ENCODE measurements around the gene DOC2A. TPM values are rescaled to one million over a fixed set of nuclear protein-coding genes. Genes with fewer than 3 reads are reported as not detected.
"Not testable (repeated sequence)": the region's sequence is repeated elsewhere in the genome, so short reads cannot be mapped to it uniquely, and the experiment has no call there.

DOC2A gene
- total and polyA plus RNA-seq, 12 donors, result 0.35 to 33.0 (median 3.0) TPM; not detected in 1

DNA sequence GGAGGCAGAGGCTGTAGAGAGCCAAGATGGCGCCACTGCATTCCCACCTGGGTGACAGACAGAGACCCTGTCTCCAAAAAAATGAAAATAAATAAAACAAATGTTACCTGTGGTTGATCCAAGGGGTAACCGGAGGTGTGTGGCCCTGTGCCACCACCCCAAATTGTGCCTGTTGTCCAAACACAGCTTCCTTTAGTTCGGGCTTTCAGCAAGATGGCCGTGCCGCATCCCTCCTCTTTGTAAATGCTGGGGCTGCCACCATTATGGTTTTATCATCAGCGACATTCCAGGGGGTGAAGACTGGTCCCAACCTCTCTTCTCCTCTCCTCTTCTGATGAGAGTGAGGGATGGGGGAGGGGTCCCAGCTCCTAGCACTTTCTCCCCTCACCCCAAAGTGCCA lies 12.1 kb upstream of the DOC2A start, which contains the start of gene C16orf92:
C16orf92 (plus strand) TSS at position 312 of the 400 bp plus-strand sequence. CDS start 143 bp downstream, outside the sequence.
- no peaks in the 10 kb centered on the region for H3K36me3 ChIP-seq (replicated peaks in 1 of 2)
- H3K9me3 ChIP-seq (replicated peaks in 1 of 3), result no peaks in the 10 kb centered on the region
- H3K27me3 ChIP-seq, result no peaks in the 10 kb centered on the region
- no peak for DNase-seq
- H3K27ac ChIP-seq, result no peak within 1 kb of the TSS
- 76 to 85% (median 82%) methylated on average over 6 of the region's 6 CpGs for WGBS, 4 donors
- H3K4me1 ChIP-seq (replicated peaks in 1 of 2), result no peaks in the 10 kb centered on the region
- no peak within 1 kb of the TSS for H3K4me3 ChIP-seq
- intact Hi-C loops (cut with DNase I), result loop anchor here in 1 of 2 donors (10.0 kb wide), 1 partner anchor 318 kb away; no protein-coding TSS in a partner anchor
- TF ChIP-seq POLR2A (IDR thresholded peaks at IDR 0.05), result no peak
- TF ChIP-seq, protein P1, sequence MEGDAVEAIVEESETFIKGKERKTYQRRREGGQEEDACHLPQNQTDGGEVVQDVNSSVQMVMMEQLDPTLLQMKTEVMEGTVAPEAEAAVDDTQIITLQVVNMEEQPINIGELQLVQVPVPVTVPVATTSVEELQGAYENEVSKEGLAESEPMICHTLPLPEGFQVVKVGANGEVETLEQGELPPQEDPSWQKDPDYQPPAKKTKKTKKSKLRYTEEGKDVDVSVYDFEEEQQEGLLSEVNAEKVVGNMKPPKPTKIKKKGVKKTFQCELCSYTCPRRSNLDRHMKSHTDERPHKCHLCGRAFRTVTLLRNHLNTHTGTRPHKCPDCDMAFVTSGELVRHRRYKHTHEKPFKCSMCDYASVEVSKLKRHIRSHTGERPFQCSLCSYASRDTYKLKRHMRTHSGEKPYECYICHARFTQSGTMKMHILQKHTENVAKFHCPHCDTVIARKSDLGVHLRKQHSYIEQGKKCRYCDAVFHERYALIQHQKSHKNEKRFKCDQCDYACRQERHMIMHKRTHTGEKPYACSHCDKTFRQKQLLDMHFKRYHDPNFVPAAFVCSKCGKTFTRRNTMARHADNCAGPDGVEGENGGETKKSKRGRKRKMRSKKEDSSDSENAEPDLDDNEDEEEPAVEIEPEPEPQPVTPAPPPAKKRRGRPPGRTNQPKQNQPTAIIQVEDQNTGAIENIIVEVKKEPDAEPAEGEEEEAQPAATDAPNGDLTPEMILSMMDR (IDR thresholded peaks at IDR 0.05), result no peak

DNA sequence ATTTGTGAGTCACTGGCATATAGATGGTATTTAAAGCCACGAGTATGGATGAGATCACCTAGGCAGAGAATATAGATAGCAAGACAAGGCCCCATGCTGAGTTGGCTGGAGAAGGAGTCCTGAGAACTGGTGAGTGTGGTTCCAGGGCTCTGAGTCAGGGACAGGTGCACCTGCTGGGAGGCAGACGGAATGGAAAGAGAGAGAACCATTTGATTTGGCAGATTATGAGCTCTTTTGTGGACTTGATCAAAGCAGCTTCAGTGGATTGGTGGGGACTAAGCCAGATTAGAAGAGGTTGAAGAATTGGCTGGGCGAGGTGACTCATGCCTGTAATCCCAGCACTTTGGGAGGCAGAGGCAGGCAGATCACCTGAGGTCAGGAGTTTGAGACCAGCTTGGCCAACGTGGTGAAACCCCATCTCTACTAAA lies 7.9 kb upstream of the DOC2A start:
- intact Hi-C loops (cut with DNase I), result no loop called here
- DNase-seq, result no peak
- no peak overlapping the region for H3K27ac ChIP-seq
- no peaks in the 10 kb centered on the region for H3K36me3 ChIP-seq (replicated peaks in 1 of 2)
- no peak for TF ChIP-seq POLR2A (IDR thresholded peaks at IDR 0.05)
- TF ChIP-seq, protein P1 (IDR thresholded peaks at IDR 0.05), result no peak
- no peaks in the 10 kb centered on the region for H3K4me1 ChIP-seq (replicated peaks in 1 of 2)
- WGBS, 4 donors, result 82 to 90% (median 86%) methylated on average over 4 of the region's 4 CpGs
- H3K4me3 ChIP-seq, result no peak overlapping the region
- H3K27me3 ChIP-seq, result no peaks in the 10 kb centered on the region
- H3K9me3 ChIP-seq (replicated peaks in 1 of 3), result no peaks in the 10 kb centered on the region

DNA sequence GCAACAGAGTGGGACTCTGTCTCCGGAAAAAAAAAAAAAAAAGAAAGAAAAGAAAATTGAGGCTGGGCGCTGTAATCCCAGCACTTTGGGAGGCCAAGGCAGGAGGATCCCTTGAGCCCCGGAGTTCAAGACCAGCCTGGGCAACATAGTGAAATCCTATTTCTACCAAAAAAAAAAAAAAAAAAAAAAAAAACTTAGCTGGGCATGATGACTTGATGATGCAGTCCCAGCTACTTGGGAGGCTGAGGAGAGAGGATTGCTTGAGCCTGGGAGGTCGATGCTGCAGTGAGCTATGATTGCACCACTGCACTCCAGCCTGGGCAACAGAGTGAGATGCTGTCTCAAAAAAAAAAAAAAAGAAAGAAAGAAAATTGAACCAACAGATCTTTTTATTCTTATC lies 7.1 kb upstream of the DOC2A start:
- 88 to 96% (median 90%) methylated on average over 4 of the region's 4 CpGs for WGBS, 4 donors
- intact Hi-C loops (cut with DNase I); DNase-seq; H3K27ac ChIP-seq; H3K9me3 ChIP-seq (replicated peaks in 1 of 3); H3K4me3 ChIP-seq; H3K27me3 ChIP-seq; H3K4me1 ChIP-seq (replicated peaks in 1 of 2); H3K36me3 ChIP-seq (replicated peaks in 1 of 2): not testable (repeated sequence)

DNA sequence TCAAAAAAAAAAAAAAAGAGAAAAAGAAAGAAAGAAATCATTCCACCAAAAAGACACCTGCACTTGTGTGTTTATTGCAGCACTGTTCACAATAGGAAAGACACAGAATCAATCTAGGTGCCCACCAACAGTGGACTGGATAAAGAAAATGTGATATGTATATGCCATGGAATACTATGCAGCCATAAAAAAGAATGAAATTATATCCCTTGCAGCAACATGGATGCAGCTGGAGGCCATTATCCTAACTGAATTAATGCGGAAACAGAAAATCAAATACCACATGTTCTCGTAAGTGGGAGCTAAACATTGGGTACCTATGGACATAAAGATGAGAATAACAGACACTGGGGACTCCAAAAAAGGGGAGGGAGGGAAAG lies 6.4 kb upstream of the DOC2A start:
- no peaks in the 10 kb centered on the region for H3K4me1 ChIP-seq (replicated peaks in 1 of 2)
- no peaks in the 10 kb centered on the region for H3K27me3 ChIP-seq
- no peak overlapping the region for H3K4me3 ChIP-seq
- no peaks in the 10 kb centered on the region for H3K9me3 ChIP-seq (replicated peaks in 1 of 3)
- WGBS, 4 donors, result 96 to 99% (median 97%) methylated on average over 2 of the region's 2 CpGs
- intact Hi-C loops (cut with DNase I), result no loop called here
- TF ChIP-seq, protein P1 (IDR thresholded peaks at IDR 0.05), result no peak
- no peak for TF ChIP-seq POLR2A (IDR thresholded peaks at IDR 0.05)
- no peak overlapping the region for H3K27ac ChIP-seq
- H3K36me3 ChIP-seq (replicated peaks in 1 of 2), result no peaks in the 10 kb centered on the region
- DNase-seq, result no peak

DNA sequence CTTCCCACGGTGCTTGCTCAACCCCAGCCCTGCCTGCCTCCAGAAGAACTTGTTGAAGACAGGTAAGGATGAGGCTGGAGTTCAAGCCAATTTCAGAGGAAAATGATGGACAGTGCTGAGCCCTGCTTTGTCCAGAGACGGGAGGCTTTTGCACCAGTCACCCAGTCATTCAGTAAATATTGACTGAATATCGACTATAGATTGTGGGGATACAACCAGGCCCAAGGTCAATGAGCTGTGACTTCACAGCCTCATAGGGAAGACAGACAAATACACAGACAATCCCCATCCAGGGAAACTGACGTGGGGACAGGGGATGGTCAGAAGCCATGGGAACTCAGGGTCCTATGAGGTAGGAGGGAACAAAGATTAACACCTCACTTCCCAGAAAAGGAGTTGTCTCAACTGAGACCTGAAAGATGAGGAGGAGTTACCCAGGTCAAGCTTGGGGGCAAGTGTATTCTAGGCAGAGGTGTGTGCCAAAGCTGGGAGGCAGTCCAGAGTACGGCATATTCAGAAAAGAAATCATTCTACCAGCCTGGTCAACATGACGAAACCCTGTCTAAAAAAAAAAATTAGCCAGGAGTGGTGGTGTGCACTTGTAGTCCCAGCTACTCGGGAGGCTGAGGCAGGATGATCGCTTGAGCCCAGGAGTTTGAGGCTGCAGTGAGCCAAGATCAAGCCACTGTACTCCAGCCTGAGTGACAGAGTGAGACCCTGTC lies 5.9 kb upstream of the DOC2A start:
- no peaks in the 10 kb centered on the region for H3K36me3 ChIP-seq (replicated peaks in 1 of 2)
- H3K27ac ChIP-seq, result no peak overlapping the region
- WGBS, 4 donors, result 66 to 81% (median 70%) methylated on average over 8 of the region's 8 CpGs
- DNase-seq, result no peak
- H3K9me3 ChIP-seq (replicated peaks in 1 of 3), result no peaks in the 10 kb centered on the region
- peaks cover 2% of the 10 kb centered on the region for H3K27me3 ChIP-seq
- intact Hi-C loops (cut with DNase I), result no loop called here
- H3K4me3 ChIP-seq, result no peak overlapping the region
- TF ChIP-seq, protein P1 (IDR thresholded peaks at IDR 0.05), result no peak
- TF ChIP-seq POLR2A (IDR thresholded peaks at IDR 0.05), result no peak
- no peaks in the 10 kb centered on the region for H3K4me1 ChIP-seq (replicated peaks in 1 of 2)

DNA sequence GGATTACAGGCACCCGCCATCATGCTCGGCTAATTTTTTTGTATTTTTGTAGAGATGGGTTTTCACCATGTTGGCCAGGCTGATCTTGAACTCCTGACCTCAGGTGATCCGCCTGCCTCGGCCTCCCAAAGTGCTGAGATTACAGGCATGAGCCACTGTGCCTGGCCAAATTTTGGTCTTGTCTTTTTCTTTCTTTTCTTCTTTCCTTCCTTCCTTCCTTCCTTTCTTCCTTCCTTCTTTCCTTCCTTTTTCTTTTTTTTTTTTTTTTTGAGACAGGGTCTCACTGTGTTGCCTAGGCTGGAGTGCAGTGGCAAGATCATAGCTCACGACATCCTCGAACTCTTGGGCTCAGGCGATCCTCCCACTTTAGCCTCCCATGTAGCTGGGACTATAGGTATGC lies 4.6 kb upstream of the DOC2A start:
- H3K9me3 ChIP-seq (replicated peaks in 1 of 3); H3K27ac ChIP-seq; DNase-seq; intact Hi-C loops (cut with DNase I); H3K4me3 ChIP-seq; H3K36me3 ChIP-seq (replicated peaks in 1 of 2): not testable (repeated sequence)
- WGBS, 4 donors, result 85 to 88% (median 86%) methylated on average over 7 of the region's 7 CpGs
- Histone ChIP-seq H3K4me1 (replicated peaks in 1 of 2) (peaks cover 11 to 12% of the 10 kb centered on the region in 2 donors), H3K27me3 (peaks cover 13% of the 10 kb centered on the region)

DNA sequence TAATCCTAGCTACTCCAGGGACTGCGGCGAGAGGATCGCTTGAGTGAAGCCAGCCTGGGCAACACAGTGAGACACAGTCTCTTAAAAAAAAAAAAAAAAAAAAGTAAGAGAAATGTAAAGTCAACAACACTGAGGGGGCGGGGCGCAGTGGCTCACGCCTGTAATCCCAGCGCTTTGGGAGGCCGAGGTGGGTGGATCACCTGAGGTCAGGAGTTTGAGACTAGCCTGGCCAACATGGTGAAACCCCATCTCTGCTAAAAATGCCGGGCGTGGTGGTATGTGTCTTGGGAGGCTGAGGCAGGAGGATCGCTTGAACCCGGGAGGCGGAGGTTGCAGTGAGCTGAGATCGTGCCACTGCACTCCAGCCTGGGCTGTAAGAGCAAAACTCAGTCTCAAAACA lies 1.8 kb upstream of the DOC2A start:
- H3K27me3 ChIP-seq, result peaks cover 22% of the 10 kb centered on the region
- intact Hi-C loops (cut with DNase I), result not testable (repeated sequence)
- 87 to 95% (median 92%) methylated on average over 14 of the region's 14 CpGs for WGBS, 4 donors

More for the DNA sequence above, 1.8 kb upstream of the DOC2A start:
- DNase-seq; H3K36me3 ChIP-seq (replicated peaks in 1 of 2); H3K27ac ChIP-seq; H3K4me3 ChIP-seq; H3K9me3 ChIP-seq (replicated peaks in 1 of 3): not testable (repeated sequence)
- H3K4me1 ChIP-seq (replicated peaks in 1 of 2), result peaks cover 11 to 12% of the 10 kb centered on the region in 2 donors

All from adrenal gland (tissue), 12 donors.